Measurements from ENCODE around the gene SARM1.

DNA sequence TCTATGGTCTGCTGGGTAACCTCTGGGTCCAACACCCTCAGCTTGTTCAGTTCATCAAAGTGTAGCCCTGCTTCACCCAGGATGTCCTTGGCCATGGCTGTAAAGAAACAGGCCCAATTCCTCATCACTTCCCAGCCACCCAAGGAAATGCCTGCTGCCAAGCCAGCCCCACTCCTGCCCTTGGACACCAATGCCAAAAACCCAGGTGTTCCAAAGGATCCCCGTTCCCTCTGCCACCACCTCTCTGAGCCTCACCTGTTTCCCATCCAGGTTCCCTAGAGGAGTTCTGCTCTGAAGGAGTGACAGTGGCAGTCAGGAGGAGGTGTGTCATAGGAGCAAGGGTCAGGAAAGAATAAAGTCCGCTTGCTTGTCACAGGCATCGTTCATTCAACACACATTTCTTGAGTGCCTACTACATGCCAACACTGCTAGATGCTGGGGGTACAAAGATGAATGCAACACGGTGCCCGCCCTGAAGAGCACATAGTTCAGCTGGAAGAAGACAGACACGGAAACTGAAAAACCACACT, 39.5 kb upstream of the SARM1 start:
- TF ChIP-seq SPI1 (IDR thresholded peaks at IDR 0.05; ENCODE audit: low read depth, low read length): no peak
- no peak for TF ChIP-seq POLR2A (IDR thresholded peaks at IDR 0.05; ENCODE audit: low read depth, low read length)
- no peak for TF ChIP-seq POLR2AphosphoS5 (IDR thresholded peaks at IDR 0.05; ENCODE audit: low read depth, low read length)
- TF ChIP-seq PAX5 (IDR thresholded peaks at IDR 0.05; ENCODE audit: insufficient read depth, low read length, severe bottlenecking): no peak
- TF ChIP-seq TAF1 (IDR thresholded peaks at IDR 0.05; ENCODE audit: low read depth, low read length): no peak

Data from GM12891 (cell line).